Left ventricle myocardium inferior (tissue), 1 donor: Measurements from ENCODE around the gene HPGD. TPM values are rescaled to one million over a fixed set of nuclear protein-coding genes. Genes with fewer than 3 reads are reported as not detected.

Experiments
- DNase-seq: peaks from one replicate; pipeline ENCODE4 v3.0.0-alpha.2; 2020
- H3K27ac ChIP-seq: fragments of 200-600 bp; replicated peaks from 2 replicates; pipeline ENCODE4 v1.8.0; 2021
- H3K27me3 ChIP-seq: fragments of 200-600 bp; 2 replicates; pipeline ENCODE4 v1.8.0; 2021; ENCODE audit warnings: low read depth
- H3K36me3 ChIP-seq: fragments of 200-600 bp; 2 replicates; pipeline ENCODE4 v1.8.0; 2021
- H3K4me1 ChIP-seq: fragments of 200-600 bp; 2 replicates; pipeline ENCODE4 v1.8.0; 2021
- H3K4me3 ChIP-seq: fragments of 200-600 bp; 2 replicates; pipeline ENCODE4 v1.8.0; 2021; ENCODE audit warnings: mild to moderate bottlenecking, moderate library complexity
- H3K9me3 ChIP-seq: fragments of 200-600 bp; replicated peaks from 2 replicates; pipeline ENCODE4 v1.8.0; 2021
- CTCF ChIP-seq: fragments of 200-600 bp; IDR thresholded peaks from 2 replicates; pipeline ENCODE4 v1.8.0; 2021; ENCODE audit warnings: antibody characterized with exemption, mild to moderate bottlenecking, borderline replicate concordance
- intact Hi-C: fragments of 100-400 bp; cut with micrococcal nuclease; formaldehyde crosslinking; loops from one replicate; pipeline ENCODE4 v1.11.0; 2022
- total RNA-seq: library from RNA; stranded (reverse); fragmentation: NEBNext Ultra II Directional; extraction: Animal tissue kit (Norgen Biotek cat#: 25700); gene quantifications from one replicate; pipeline ENCODE4 v1.2.1, GENCODE V29; 2021
- donor health status: DM: no; HTN: yes; CAD: no; lungs with severe emphysema.

HPGD gene
- total RNA-seq, 1 donor from 2014 or later, result 1.4 TPM

GRCh38 chr4:174549721-174550120 is 27.4 kb upstream of the HPGD start:
- DNase-seq, result no peak
- no peak overlapping the region for H3K4me3 ChIP-seq
- intact Hi-C loops, result no loop called here
- no peaks in the 10 kb centered on the region for H3K36me3 ChIP-seq
- TF ChIP-seq CTCF, result no peak
- H3K4me1 ChIP-seq, result no peaks in the 10 kb centered on the region
- H3K9me3 ChIP-seq, result no peaks in the 10 kb centered on the region
- H3K27ac ChIP-seq, result no peak overlapping the region
- H3K27me3 ChIP-seq, result no peaks in the 10 kb centered on the region

- H3K4me1 ChIP-seq, result no peaks in the 10 kb centered on the region
- no peaks in the 10 kb centered on the region for H3K27me3 ChIP-seq
- H3K4me3 ChIP-seq, result no peak overlapping the region
- intact Hi-C loops, result no loop called here
- no peak for TF ChIP-seq CTCF
- DNase-seq, result no peak
- H3K36me3 ChIP-seq, result no peaks in the 10 kb centered on the region
- peaks cover 3% of the 10 kb centered on the region for H3K9me3 ChIP-seq
- H3K27ac ChIP-seq, result no peak overlapping the region
These were observed 23.0 kb upstream of the HPGD start for GRCh38 chr4:174545268-174545667.

GRCh38 chr4:174544496-174544895 is 22.2 kb upstream of the HPGD start:
- H3K36me3 ChIP-seq, result no peaks in the 10 kb centered on the region
- no peaks in the 10 kb centered on the region for H3K27me3 ChIP-seq
- H3K27ac ChIP-seq, result no peak overlapping the region
- no peaks in the 10 kb centered on the region for H3K4me1 ChIP-seq
- no peak for DNase-seq
- intact Hi-C loops, result no loop called here
- H3K9me3 ChIP-seq, result peaks cover 3% of the 10 kb centered on the region
- TF ChIP-seq CTCF, result no peak
- H3K4me3 ChIP-seq, result no peak overlapping the region

DNA sequence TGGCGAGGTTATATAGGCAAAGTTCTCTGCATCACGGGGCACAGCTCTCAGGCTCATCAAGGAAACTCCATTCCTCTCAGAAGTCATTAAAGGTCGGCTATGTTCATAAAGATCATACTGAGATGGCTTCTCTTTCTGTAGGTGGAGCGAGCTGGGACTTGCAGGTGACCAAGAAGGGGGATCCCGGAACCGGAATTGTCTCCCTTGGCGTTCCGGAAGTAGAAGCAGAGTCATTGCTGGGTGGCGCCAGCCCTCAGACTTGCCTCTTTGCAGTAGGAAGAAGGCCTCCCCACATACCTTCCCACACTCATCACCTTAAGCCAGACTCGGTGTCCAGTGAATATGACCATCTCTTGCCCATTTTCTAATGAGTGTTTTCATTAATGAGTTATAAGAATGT is 17.9 kb upstream of the HPGD start:
- no peak for DNase-seq
- intact Hi-C loops, result no loop called here
- Histone ChIP-seq H3K27me3 (no peaks in the 10 kb centered on the region), H3K4me1 (no peaks in the 10 kb centered on the region), H3K36me3 (no peaks in the 10 kb centered on the region), H3K27ac (no peak overlapping the region), H3K4me3 (no peak overlapping the region), H3K9me3 (peaks cover 3% of the 10 kb centered on the region)
- no peak for TF ChIP-seq CTCF

DNA sequence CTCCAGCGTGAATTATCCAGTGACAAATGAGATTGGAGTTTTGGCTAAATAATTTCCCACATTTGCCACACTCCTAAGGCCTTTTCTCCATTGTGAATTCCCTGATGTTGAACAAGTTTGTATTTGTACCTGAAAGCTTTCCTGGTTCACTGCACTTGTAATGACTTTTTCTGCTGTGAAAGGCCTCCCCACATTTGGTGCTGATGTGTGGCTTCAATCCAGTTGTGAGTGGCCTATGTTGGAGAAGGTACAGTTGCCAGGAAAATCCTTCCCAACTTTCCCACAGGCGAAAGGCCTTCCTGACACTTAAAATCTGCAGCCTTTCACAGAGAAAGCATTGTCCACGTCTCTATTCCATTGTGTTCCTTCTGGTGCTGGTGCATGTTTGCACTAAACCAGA is 17.3 kb upstream of the HPGD start:
- intact Hi-C loops, result no loop called here
- TF ChIP-seq CTCF, result no peak

GRCh38 chr4:174538876-174539250 is 16.6 kb upstream of the HPGD start:
- H3K27ac ChIP-seq, result no peak overlapping the region
- intact Hi-C loops, result no loop called here
- no peak for DNase-seq
- no peaks in the 10 kb centered on the region for H3K4me1 ChIP-seq
- H3K36me3 ChIP-seq, result no peaks in the 10 kb centered on the region
- H3K4me3 ChIP-seq, result no peak overlapping the region
- H3K27me3 ChIP-seq, result no peaks in the 10 kb centered on the region
- H3K9me3 ChIP-seq, result peaks cover 3% of the 10 kb centered on the region
- TF ChIP-seq CTCF, result no peak

More for the DNA sequence above, 17.3 kb upstream of the HPGD start:
- Histone ChIP-seq H3K36me3 (no peaks in the 10 kb centered on the region), H3K27me3 (no peaks in the 10 kb centered on the region), H3K4me1 (no peaks in the 10 kb centered on the region), H3K9me3 (peaks cover 3% of the 10 kb centered on the region), H3K4me3 (no peak overlapping the region), H3K27ac (no peak overlapping the region)
- no peak for DNase-seq
